Measurements from ENCODE around the gene TRAF4. TPM values are rescaled to one million over a fixed set of nuclear protein-coding genes. Genes with fewer than 3 reads are reported as not detected.
A peak's percentile ranks its signal among the peaks of the same experiment; 100 is the strongest.

Gene TRAF4
- total and polyA plus RNA-seq, 7 donors: 1.4 to 6.7 (median 2.2) TPM

DNA sequence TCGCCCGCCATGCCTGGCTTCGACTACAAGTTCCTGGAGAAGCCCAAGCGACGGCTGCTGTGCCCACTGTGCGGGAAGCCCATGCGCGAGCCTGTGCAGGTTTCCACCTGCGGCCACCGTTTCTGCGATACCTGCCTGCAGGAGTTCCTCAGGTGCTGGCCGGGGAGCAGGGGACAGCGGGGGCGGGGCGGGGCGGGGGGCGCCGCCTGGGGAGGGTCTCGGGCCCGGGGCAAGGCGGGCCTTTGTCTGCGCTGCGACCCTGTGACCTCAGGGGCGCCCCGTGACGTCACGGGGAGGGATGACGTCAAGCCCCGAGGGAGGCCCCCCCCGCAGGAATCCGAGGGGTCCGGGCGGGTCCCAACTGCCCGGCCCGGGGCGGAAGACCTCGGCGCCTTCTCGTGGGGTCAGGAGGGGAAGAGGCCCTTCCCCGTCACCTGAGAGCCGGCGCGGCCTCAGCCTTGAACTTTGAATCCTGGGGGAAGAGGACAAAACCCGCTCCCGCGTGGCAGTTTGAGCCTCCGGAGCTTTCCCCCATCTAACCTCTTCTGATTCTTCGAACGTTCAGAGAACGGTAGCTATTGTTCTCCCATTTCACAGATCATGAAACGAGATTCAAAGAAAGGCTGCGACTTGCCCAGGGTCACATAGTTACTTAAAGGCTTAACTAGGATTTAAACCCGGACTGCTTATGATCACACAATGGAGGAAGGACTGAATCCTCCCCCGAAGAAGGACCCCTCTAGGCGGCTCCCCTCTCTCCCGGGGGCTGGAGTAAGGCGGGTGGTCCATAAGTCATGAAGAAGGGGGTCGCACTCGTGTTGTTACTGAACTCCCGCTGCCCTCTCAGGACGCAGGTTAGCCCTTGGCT is 527 bp downstream of the TRAF4 start:
- WGBS, 3 donors: 3 to 7% (median 6%) methylated on average over 32 to 61 of the region's 61 CpGs

DNA sequence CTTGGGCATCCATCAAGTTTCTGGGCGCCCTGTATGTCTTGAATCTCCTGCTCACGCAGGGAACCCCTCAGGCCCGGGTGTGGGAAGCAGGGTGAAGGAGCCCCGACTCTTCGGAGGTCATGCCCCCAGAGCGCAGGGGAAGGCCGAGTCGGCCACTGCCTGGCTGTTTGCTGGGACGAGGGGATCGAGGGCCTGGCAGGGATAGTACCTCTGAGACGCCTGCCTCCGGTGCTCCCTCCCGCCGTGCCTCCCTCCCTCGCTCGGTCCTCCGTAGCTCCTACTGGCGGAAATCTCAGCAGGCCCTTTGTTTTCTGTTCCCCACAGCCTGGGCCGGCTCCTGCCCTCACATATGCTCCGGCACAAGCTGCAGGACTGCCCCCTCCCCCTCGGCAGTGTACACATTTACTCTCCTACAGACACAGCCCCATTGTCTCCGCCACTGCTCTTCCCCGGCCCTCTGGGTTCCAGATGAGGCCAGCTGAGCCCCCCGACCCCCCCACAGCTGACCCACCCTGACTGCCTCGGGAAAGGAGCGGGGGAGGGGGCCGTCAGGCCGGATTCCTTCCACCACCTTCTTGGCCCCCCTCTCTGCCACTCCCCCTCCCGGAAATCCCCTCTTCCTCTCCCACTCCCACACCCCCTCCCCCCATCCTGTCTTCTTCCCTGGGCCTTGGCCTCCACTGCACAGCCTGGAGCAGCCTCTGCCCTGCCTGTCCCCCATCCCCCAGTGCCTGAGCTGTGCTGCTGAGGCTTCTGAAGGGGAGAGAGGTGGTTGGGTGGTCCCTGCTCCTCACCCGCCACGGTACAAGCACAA is 1.4 kb downstream of the TRAF4 start:
- peaks cover 28% of the 10 kb centered on the region for H3K4me1 ChIP-seq
- TF ChIP-seq, protein P1, sequence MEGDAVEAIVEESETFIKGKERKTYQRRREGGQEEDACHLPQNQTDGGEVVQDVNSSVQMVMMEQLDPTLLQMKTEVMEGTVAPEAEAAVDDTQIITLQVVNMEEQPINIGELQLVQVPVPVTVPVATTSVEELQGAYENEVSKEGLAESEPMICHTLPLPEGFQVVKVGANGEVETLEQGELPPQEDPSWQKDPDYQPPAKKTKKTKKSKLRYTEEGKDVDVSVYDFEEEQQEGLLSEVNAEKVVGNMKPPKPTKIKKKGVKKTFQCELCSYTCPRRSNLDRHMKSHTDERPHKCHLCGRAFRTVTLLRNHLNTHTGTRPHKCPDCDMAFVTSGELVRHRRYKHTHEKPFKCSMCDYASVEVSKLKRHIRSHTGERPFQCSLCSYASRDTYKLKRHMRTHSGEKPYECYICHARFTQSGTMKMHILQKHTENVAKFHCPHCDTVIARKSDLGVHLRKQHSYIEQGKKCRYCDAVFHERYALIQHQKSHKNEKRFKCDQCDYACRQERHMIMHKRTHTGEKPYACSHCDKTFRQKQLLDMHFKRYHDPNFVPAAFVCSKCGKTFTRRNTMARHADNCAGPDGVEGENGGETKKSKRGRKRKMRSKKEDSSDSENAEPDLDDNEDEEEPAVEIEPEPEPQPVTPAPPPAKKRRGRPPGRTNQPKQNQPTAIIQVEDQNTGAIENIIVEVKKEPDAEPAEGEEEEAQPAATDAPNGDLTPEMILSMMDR (IDR thresholded peaks at IDR 0.05): no peak
- peak in 1 of 2 donors; percentile 60 for DNase-seq
- peak overlapping the region; percentile 78 for H3K27ac ChIP-seq
- 18 to 26% (median 21%) methylated on average over 23 to 31 of the region's 31 CpGs for WGBS, 3 donors
- intact Hi-C loops (cut with DNase I): no loop called here
- ATAC-seq: no peak
- H3K36me3 ChIP-seq (ENCODE audit: insufficient read depth in 1 of 2, low read depth in 1 of 2): peaks cover 0 to 21% of the 10 kb centered on the region in 2 donors
- H3K4me3 ChIP-seq: peak overlapping the region; percentile 79
- no peaks in the 10 kb centered on the region for H3K9me3 ChIP-seq
- H3K27me3 ChIP-seq (ENCODE audit: insufficient read depth in 3 of 3, low read length in 2 of 3): no peaks in the 10 kb centered on the region

More for the DNA sequence above, 527 bp downstream of the TRAF4 start:
- H3K4me1 ChIP-seq: peaks cover 28% of the 10 kb centered on the region
- peak overlapping the region; percentile 79 for H3K4me3 ChIP-seq
- peak in 1 of 4 donors; percentile 8 for ATAC-seq
- TF ChIP-seq, protein P1 (IDR thresholded peaks at IDR 0.05): no peak
- H3K36me3 ChIP-seq (ENCODE audit: insufficient read depth in 1 of 2, low read depth in 1 of 2): peaks cover 0 to 16% of the 10 kb centered on the region in 2 donors
- peak overlapping the region; percentile 78 for H3K27ac ChIP-seq
- peak; percentile 47 to 70 for DNase-seq
- intact Hi-C loops (cut with DNase I): no loop called here
- no peaks in the 10 kb centered on the region for H3K9me3 ChIP-seq
- no peaks in the 10 kb centered on the region for H3K27me3 ChIP-seq (ENCODE audit: insufficient read depth in 3 of 3, low read length in 2 of 3)

- Histone ChIP-seq H3K27me3 (ENCODE audit: insufficient read depth in 3 of 3, low read length in 2 of 3) (no peaks in the 10 kb centered on the region), H3K36me3 (ENCODE audit: insufficient read depth in 1 of 2, low read depth in 1 of 2) (peaks cover 0 to 21% of the 10 kb centered on the region in 2 donors), H3K27ac (no peak overlapping the region), H3K9me3 (no peaks in the 10 kb centered on the region), H3K4me1 (peaks cover 28% of the 10 kb centered on the region), H3K4me3 (peak overlapping the region; percentile 22)
- 66 to 77% (median 70%) methylated on average over 4 of the region's 4 CpGs for WGBS, 3 donors
- TF ChIP-seq, protein P1 (IDR thresholded peaks at IDR 0.05): no peak
- ATAC-seq (peak in 1 of 4 donors; percentile 16), DNase-seq (peak in 1 of 2 donors; percentile 53)
- intact Hi-C loops (cut with DNase I): no loop called here
Measured at GRCh38 chr17:28745786-28746411, 2.1 kb downstream of the TRAF4 start.

DNA sequence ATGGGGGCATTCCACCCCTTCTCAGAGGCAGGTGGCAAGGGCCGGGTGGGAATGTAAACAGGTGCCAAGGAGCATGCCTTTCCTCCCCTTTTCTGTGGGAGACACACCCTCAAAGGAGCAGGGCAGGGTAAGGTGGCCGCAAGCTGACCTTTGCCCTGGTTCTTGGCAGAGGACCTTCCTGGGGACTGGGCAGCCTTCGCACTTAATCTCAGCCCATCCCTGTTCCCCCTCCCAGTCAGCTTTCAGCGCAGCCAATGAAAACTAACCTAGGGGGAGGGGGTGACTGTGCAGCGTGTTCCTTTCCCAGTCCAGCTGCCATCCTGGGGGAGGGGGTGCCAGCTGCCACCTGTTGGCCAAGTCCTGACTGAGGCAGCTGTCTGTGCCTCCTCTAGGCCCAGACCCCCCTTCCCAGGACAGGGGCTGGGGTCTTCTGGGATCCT is 2.8 kb downstream of the TRAF4 start:
- TF ChIP-seq, protein P1 (IDR thresholded peaks at IDR 0.05): no peak
- intact Hi-C loops (cut with DNase I): no loop called here
- no peak overlapping the region for H3K27ac ChIP-seq

More for the DNA sequence above, 2.8 kb downstream of the TRAF4 start:
- DNase-seq (peak in 1 of 2 donors; percentile 69), ATAC-seq (peak in 1 of 4 donors; percentile 17)
- Histone ChIP-seq H3K4me1 (peaks cover 28% of the 10 kb centered on the region), H3K4me3 (peak overlapping the region; percentile 22), H3K9me3 (no peaks in the 10 kb centered on the region), H3K36me3 (ENCODE audit: insufficient read depth in 1 of 2, low read depth in 1 of 2) (peaks cover 0 to 21% of the 10 kb centered on the region in 2 donors), H3K27me3 (ENCODE audit: insufficient read depth in 3 of 3, low read length in 2 of 3) (no peaks in the 10 kb centered on the region)
- WGBS, 3 donors: 27 to 39% (median 37%) methylated on average over 5 of the region's 5 CpGs
